ENCODE results near the gene SERPINB7. TPM values are rescaled to one million over a fixed set of nuclear protein-coding genes. Genes with fewer than 3 reads are reported as not detected.

Gene SERPINB7, protein sequence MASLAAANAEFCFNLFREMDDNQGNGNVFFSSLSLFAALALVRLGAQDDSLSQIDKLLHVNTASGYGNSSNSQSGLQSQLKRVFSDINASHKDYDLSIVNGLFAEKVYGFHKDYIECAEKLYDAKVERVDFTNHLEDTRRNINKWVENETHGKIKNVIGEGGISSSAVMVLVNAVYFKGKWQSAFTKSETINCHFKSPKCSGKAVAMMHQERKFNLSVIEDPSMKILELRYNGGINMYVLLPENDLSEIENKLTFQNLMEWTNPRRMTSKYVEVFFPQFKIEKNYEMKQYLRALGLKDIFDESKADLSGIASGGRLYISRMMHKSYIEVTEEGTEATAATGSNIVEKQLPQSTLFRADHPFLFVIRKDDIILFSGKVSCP
- 1.7 to 3.3 TPM (median 2.8 TPM) in 5 replicates for total RNA-seq (2022; extraction: Qiagen RNA extraction; ENCODE audit: low read depth)

GRCh38 chr18:63775166-63775730 lies at the start of gene SERPINB7:
TSS of gene SERPINB7 (plus strand) at chr18:63775418. CDS start at chr18:63782373, 6,955 bp downstream.

Other genes starting within 250 kb of the SERPINB7 start
- not detected in 5 replicates for gene SERPINB12, start 233.0 kb upstream of the SERPINB7 start, total RNA-seq (2022; extraction: Qiagen RNA extraction; ENCODE audit: low read depth)
- not detected in 5 replicates for gene SERPINB13, start 188.1 kb upstream of the SERPINB7 start, total RNA-seq (2022; extraction: Qiagen RNA extraction; ENCODE audit: low read depth)
- 0.16 to 0.26 TPM (median 0.20 TPM) in 5 replicates for gene SERPINB4, start 131.2 kb upstream of the SERPINB7 start, total RNA-seq (2022; extraction: Qiagen RNA extraction; ENCODE audit: low read depth)
- gene SERPINB3, start 113.5 kb upstream of the SERPINB7 start, total RNA-seq (2022; extraction: Qiagen RNA extraction; ENCODE audit: low read depth) = 0.09 to 0.26 TPM (median 0.17 TPM) in 4 of 5 replicates, not detected in the other
- 0.11 TPM in 1 of 5 replicates, not detected in the others for gene SERPINB11, start 72.5 kb upstream of the SERPINB7 start, total RNA-seq (2022; extraction: Qiagen RNA extraction; ENCODE audit: low read depth)
- 0.06 to 0.08 TPM (median 0.07 TPM) in 3 of 5 replicates, not detected in the others for gene SERPINB2, start 112.3 kb downstream of the SERPINB7 start, total RNA-seq (2022; extraction: Qiagen RNA extraction; ENCODE audit: low read depth)
- not detected in 5 replicates for gene SERPINB10, start 132.5 kb downstream of the SERPINB7 start, total RNA-seq (2022; extraction: Qiagen RNA extraction; ENCODE audit: low read depth)
- 0.34 to 0.59 TPM (median 0.54 TPM) in 3 of 5 replicates, not detected in the others for gene HMSD, start 173.9 kb downstream of the SERPINB7 start, total RNA-seq (2022; extraction: Qiagen RNA extraction; ENCODE audit: low read depth)
- 9.3 to 12.5 TPM (median 10.9 TPM) in 5 replicates for gene SERPINB8, start 194.7 kb downstream of the SERPINB7 start, total RNA-seq (2022; extraction: Qiagen RNA extraction; ENCODE audit: low read depth)

All from A549 treated with CpdA at 1 μM for 4 hours (cell line).